Heart left ventricle (tissue), 16 donors: Measurements from ENCODE around the gene OBSL1. TPM values are rescaled to one million over a fixed set of nuclear protein-coding genes. Genes with fewer than 3 reads are reported as not detected.

Source experiments
- ATAC-seq, 4 donors: fragments of 200-7000 bp; cut with Tn5 transposase; one replicate each; pipeline ENCODE4 v1.9.1; 2020 to 2022; ENCODE audit warnings: moderate library complexity in 4 of 4, mild to moderate bottlenecking in 3 of 4, moderate number of reproducible peaks in 1 of 4
- DNase-seq, 5 donors: peaks; one replicate each; pipeline ENCODE4 v3.0.0-alpha.2; 2020
- H3K27ac ChIP-seq, 12 donors: fragments of 200-600 bp; sonication (generic) in 4 of 12; one replicate each; pipeline versions ENCODE4 v1.5.0 to v1.8.0; 2016 to 2022; ENCODE audit warnings: mild to moderate bottlenecking in 2 of 12
- H3K27me3 ChIP-seq, 9 donors: fragments of 200-600 bp; sonication (generic) in 2 of 9; one replicate each; pipeline versions ENCODE4 v1.5.1 to v1.8.0; 2016 to 2022; ENCODE audit warnings: mild to moderate bottlenecking in 3 of 9
- H3K36me3 ChIP-seq, 9 donors: fragments of 200-600 bp; sonication (generic) in 2 of 9; one replicate each; pipeline versions ENCODE4 v1.5.0 to v1.8.0; 2018 to 2022; ENCODE audit warnings: mild to moderate bottlenecking in 2 of 9
- H3K4me1 ChIP-seq, 12 donors: fragments of 200-600 bp; sonication (generic) in 4 of 12; one replicate each; pipeline versions ENCODE4 v1.5.0 to v1.8.0; 2016 to 2022; ENCODE audit warnings: mild to moderate bottlenecking in 3 of 12
- H3K4me3 ChIP-seq, 12 donors: fragments of 200-600 bp; sonication (generic) in 4 of 12; one replicate each; pipeline versions ENCODE4 v1.5.0 to v1.8.0; 2017 to 2022; ENCODE audit warnings: mild to moderate bottlenecking in 9 of 12, moderate library complexity in 4 of 12
- H3K9me3 ChIP-seq, 12 donors: fragments of 200-600 bp; sonication (generic) in 4 of 12; one replicate each; pipeline versions ENCODE4 v1.5.0 to v1.8.0; 2016 to 2022; ENCODE audit warnings: mild to moderate bottlenecking in 1 of 12
- CTCF ChIP-seq, 12 donors: fragments of 200-600 bp; sonication (generic) in 4 of 12; IDR thresholded peaks; one replicate each; pipeline versions ENCODE4 v1.5.0 to v1.8.0; 2018 to 2022; ENCODE audit warnings: antibody characterized with exemption in 12 of 12, mild to moderate bottlenecking in 5 of 12
- POLR2A ChIP-seq, 2 donors: fragments of 450-650 bp; IDR thresholded peaks; one replicate each; pipeline ENCODE4 v1.6.1; 2017; ENCODE audit warnings: antibody characterized with exemption in 2 of 2, mild to moderate bottlenecking in 2 of 2, moderate library complexity in 2 of 2
- WGBS, 4 donors: extraction: QIAGEN DNeasy Blood & Tissue Kit in 2 of 4; methylation state at CpG; one replicate each; pipeline versions ENCODE4 v1.1.5 to v1.1.7; 2013 to 2018; 5-methylcytosine and 5-hydroxymethylcytosine counted together
- intact Hi-C, 10 donors: fragments of 100-400 bp; cut with DNase I; formaldehyde crosslinking; loops; one replicate each; pipeline versions ENCODE4 v1.11.1 to v1.14.2; 2022
- polyA plus RNA-seq, 2 donors: library from polyadenylated mRNA; stranded (reverse); fragments of 200-250 nt; gene quantifications; one replicate each; pipeline ENCODE4 v1.2.3, GENCODE V29; 2013
- total RNA-seq, 9 donors: library from RNA; depleted of rRNA in 2 of 9; stranded (reverse); fragments of >200 nt in 2 of 9; fragmentation: NEBNext Ultra II Directional in 3 of 9; extraction: Animal tissue kit (Norgen Biotek cat#: 25700) in 3 of 9; gene quantifications; one replicate each; pipeline versions ENCODE4 v1.1.0 to v1.2.4, GENCODE V29; 2016 to 2023
- donor health status: ischemic (EF 13 %, LVEDD 7.1; RV severe dilation, severe dysfunction).
- donor health status: healthy with polysubstance abuse.
- donor health status: DM: no; HTN: yes; CAD: no.
- donor health status: DM: no; HTN: no; CAD: no.
- donor health status: ischemic (EF 25% LVEDD 6.9; RV normal size, moderate dysfunction).
- donor health status: ischemic (EF 25% LVEDD 5.7; RV mildly dilated, moderate dysfunction).
- donor health status: healthy.
- donor health status: DM: yes; HTN: yes; CAD: no.
- donor health status: ischemic (EF 35%, LVEDD 5.7; RV mildly dilated, moderate dysfunction).
- donor health status: nonischemic (EF 11% LVEDD 7.7; RV severe dilation, severe dysfunction).
- donor health status: DM: yes; HTN: yes; CAD: no.
- donor health status: PGD.
- donor health status: ischemic (EF 29% LVEDD 5.4; RV normal size, mild dysfunction).
- donor health status: nonischemic (EF 23%, LVEDD 6.1; RV moderate dilation, normal function).

Gene OBSL1
- total and polyA plus RNA-seq, 11 donors, result 88.1 to 230 (median 177) TPM

GRCh38 chr2:219520079-219520478, 51.3 kb downstream of the OBSL1 start:
- Histone ChIP-seq H3K27ac (peak overlapping the region in 3 of 12 donors; percentile 57 to 73 (median 58)), H3K4me3 (no peak overlapping the region), H3K36me3 (no peaks in the 10 kb centered on the region), H3K4me1 (peaks cover 0 to 34% (median 16%) of the 10 kb centered on the region in 12 donors), H3K9me3 (no peaks in the 10 kb centered on the region), H3K27me3 (peaks cover 8 to 58% (median 19%) of the 10 kb centered on the region in 9 donors)
- TF ChIP-seq POLR2A (IDR thresholded peaks at IDR 0.05) (no peak), CTCF (IDR thresholded peaks at IDR 0.05) (no peak)
- WGBS, 4 donors, result 61 to 73% (median 65%) methylated on average over 8 of the region's 8 CpGs
- DNase-seq (no peak), ATAC-seq (peak in 2 of 4 donors; percentile 6 to 36)
- intact Hi-C loops, result loop anchor here in 1 of 10 donors (2.0 kb wide), 1 partner anchor 43 kb away; no protein-coding TSS in a partner anchor

GRCh38 chr2:219519526-219519916, 51.8 kb downstream of the OBSL1 start:
- H3K27me3 ChIP-seq, result peaks cover 9 to 58% (median 21%) of the 10 kb centered on the region in 9 donors
- TF ChIP-seq CTCF (IDR thresholded peaks at IDR 0.05) (no peak), POLR2A (IDR thresholded peaks at IDR 0.05) (no peak)
- ATAC-seq (no peak), DNase-seq (no peak)
- H3K27ac ChIP-seq, result no peak overlapping the region
- no peaks in the 10 kb centered on the region for H3K36me3 ChIP-seq
- 84 to 94% (median 89%) methylated on average over 9 of the region's 9 CpGs for WGBS, 4 donors
- intact Hi-C loops, result no loop called here
- no peaks in the 10 kb centered on the region for H3K9me3 ChIP-seq
- H3K4me1 ChIP-seq, result peaks cover 0 to 38% (median 16%) of the 10 kb centered on the region in 12 donors
- H3K4me3 ChIP-seq, result no peak overlapping the region

GRCh38 chr2:219517954-219518778, 53.2 kb downstream of the OBSL1 start:
- 63 to 70% (median 66%) methylated on average over 10 of the region's 10 CpGs for WGBS, 4 donors
- peaks cover 3 to 44% (median 21%) of the 10 kb centered on the region in 12 donors for H3K4me1 ChIP-seq
- H3K27ac ChIP-seq, result no peak overlapping the region
- H3K27me3 ChIP-seq, result peaks cover under 1 to 58% (median 24%) of the 10 kb centered on the region in 9 donors
- DNase-seq, result no peak
- no peak for TF ChIP-seq CTCF (IDR thresholded peaks at IDR 0.05)
- TF ChIP-seq POLR2A (IDR thresholded peaks at IDR 0.05), result no peak
- intact Hi-C loops, result no loop called here
- H3K9me3 ChIP-seq, result no peaks in the 10 kb centered on the region
- ATAC-seq, result no peak
- no peak overlapping the region for H3K4me3 ChIP-seq
- H3K36me3 ChIP-seq, result no peaks in the 10 kb centered on the region

GRCh38 chr2:219516888-219517287, 54.5 kb downstream of the OBSL1 start:
- Histone ChIP-seq H3K27me3 (peaks cover 0 to 59% (median 27%) of the 10 kb centered on the region in 9 donors), H3K9me3 (no peaks in the 10 kb centered on the region), H3K4me3 (no peak overlapping the region), H3K4me1 (peaks cover 0 to 38% (median 12%) of the 10 kb centered on the region in 12 donors), H3K27ac (no peak overlapping the region), H3K36me3 (no peaks in the 10 kb centered on the region)
- 56 to 73% (median 64%) methylated on average over 7 of the region's 7 CpGs for WGBS, 4 donors
- TF ChIP-seq POLR2A (IDR thresholded peaks at IDR 0.05) (no peak), CTCF (IDR thresholded peaks at IDR 0.05) (no peak)
- intact Hi-C loops, result no loop called here
- ATAC-seq, result no peak
- no peak for DNase-seq
